HepG2 (cell line): ENCODE results near the gene FN1. TPM values are rescaled to one million over a fixed set of nuclear protein-coding genes. Genes with fewer than 3 reads are reported as not detected.

ENCODE experiments used
- ARNT ChIP-seq: fragments of 450-650 bp; IDR thresholded peaks from 2 replicates; pipeline ENCODE4 v1.6.1; 2017
- BRCA1 ChIP-seq: sonication (generic); formaldehyde crosslinking; IDR thresholded peaks from 2 replicates; pipeline ENCODE4 v1.4.0; 2020; ENCODE audit warnings: missing genetic modification reagents
- CBX5 ChIP-seq: sonication (generic); formaldehyde crosslinking; IDR thresholded peaks from 2 replicates; pipeline ENCODE4 v1.4.0; 2020; ENCODE audit warnings: missing genetic modification reagents, borderline replicate concordance
- FOXK1 ChIP-seq: sonication (generic); formaldehyde crosslinking; IDR thresholded peaks from 2 replicates; pipeline ENCODE4 v1.4.0; 2020; ENCODE audit warnings: low read depth, missing genetic modification reagents, borderline replicate concordance
- KAT2B ChIP-seq: fragments of 150-350 bp; IDR thresholded peaks from 2 replicates; pipeline ENCODE4 v1.6.1; 2014; ENCODE audit warnings: low read depth, low read length, borderline replicate concordance
- PAXIP1 ChIP-seq: sonication (generic); formaldehyde crosslinking; conservative IDR thresholded peaks from 2 replicates; pipeline ENCODE4 v1.4.0; 2020; ENCODE audit warnings: mild to moderate bottlenecking, missing genetic modification reagents, moderate library complexity
- POLR2AphosphoS2 ChIP-seq: IDR thresholded peaks from 2 replicates; pipeline ENCODE4 v1.6.1; 2011; ENCODE audit warnings: low read depth, low read length, improper control_type of control experiment
- RBFOX2 ChIP-seq: fragments of 200-400 bp; formaldehyde crosslinking; IDR thresholded peaks from 2 replicates; pipeline ENCODE4 v1.6.1; 2017; ENCODE audit warnings: low read depth, mild to moderate bottlenecking, low read length
- SRF ChIP-seq: IDR thresholded peaks from 2 replicates; pipeline ENCODE4 v1.6.1; 2011; ENCODE audit warnings: mild to moderate bottlenecking, low read depth, low read length, moderate library complexity
- ZFAT ChIP-seq: sonication (generic); formaldehyde crosslinking; conservative IDR thresholded peaks from 2 replicates; pipeline ENCODE4 v1.8.1; 2023; ENCODE audit warnings: missing genetic modification reagents, inconsistent platforms
- ZMYM2 ChIP-seq: sonication (generic); formaldehyde crosslinking; IDR thresholded peaks from 2 replicates; pipeline ENCODE4 v1.8.0; 2022; ENCODE audit warnings: mild to moderate bottlenecking, missing genetic modification reagents
- ZNF142 ChIP-seq: sonication (generic); formaldehyde crosslinking; IDR thresholded peaks from 2 replicates; pipeline ENCODE4 v1.4.0; 2020; ENCODE audit warnings: missing genetic modification reagents
- ZNF350 ChIP-seq: sonication (generic); formaldehyde crosslinking; IDR thresholded peaks from 2 replicates; pipeline ENCODE4 v1.4.0; 2020; ENCODE audit warnings: mild to moderate bottlenecking, low read depth, missing genetic modification reagents, borderline replicate concordance
- ZNF530 ChIP-seq: sonication (generic); formaldehyde crosslinking; IDR thresholded peaks from 2 replicates; pipeline ENCODE4 v1.5.0; 2020; ENCODE audit warnings: low read depth, mild to moderate bottlenecking, missing genetic modification reagents
- ZNF607 ChIP-seq: sonication (generic); formaldehyde crosslinking; IDR thresholded peaks from 2 replicates; pipeline ENCODE4 v1.5.1; 2020; ENCODE audit warnings: missing genetic modification reagents, mild to moderate bottlenecking, borderline replicate concordance
- polyA plus RNA-seq, 8 experiments: library from polyadenylated mRNA; depleted of rRNA in 3 of 8; stranded (reverse) in 7 of 8; unstranded in 1 of 8; fragments of >200 nt; fragmentation: Illumina TruSeq in 4 of 8; extraction: Trizol in 4 of 8; gene quantifications; 2 replicates each; pipeline versions ENCODE4 v1.2.1 to v1.2.3, GENCODE V29; 2011 to 2016; ENCODE audit warnings: low read depth in 4 of 8, missing spikeins in 1 of 8, mixed read lengths in 1 of 8; ENCODE audit not compliant: insufficient read depth in 1 of 8
- total RNA-seq, 5 experiments: library from RNA; depleted of rRNA; stranded (reverse); fragments of >200 nt; fragmentation: Illumina TruSeq; extraction: Trizol; gene quantifications; 2 replicates each; pipeline ENCODE4 v1.2.3, GENCODE V29; 2016; ENCODE audit warnings: low read depth in 1 of 5
- TF ChIP-seq, protein P1 (sequence below): IDR thresholded peaks from 2 replicates; pipeline ENCODE4 v1.6.1; 2016; ENCODE audit warnings: missing biosample characterization, missing genetic modification reagents, low read depth
- TF ChIP-seq, protein P2 (sequence below): sonication (generic); formaldehyde crosslinking; IDR thresholded peaks from 2 replicates; pipeline ENCODE4 v1.4.0; 2020; ENCODE audit warnings: missing genetic modification reagents
- TF ChIP-seq, protein P3 (sequence below): sonication (generic); formaldehyde crosslinking; IDR thresholded peaks from 2 replicates; pipeline ENCODE4 v1.8.0; 2022; ENCODE audit warnings: missing genetic modification reagents, low read depth, mild to moderate bottlenecking, borderline replicate concordance

Gene FN1
- total and polyA plus RNA-seq, 2 of the 13 experiments (the other 11 are each of a cell fraction or from before 2014, with no cell fraction given), result 1,847 to 6,471 TPM

DNA sequence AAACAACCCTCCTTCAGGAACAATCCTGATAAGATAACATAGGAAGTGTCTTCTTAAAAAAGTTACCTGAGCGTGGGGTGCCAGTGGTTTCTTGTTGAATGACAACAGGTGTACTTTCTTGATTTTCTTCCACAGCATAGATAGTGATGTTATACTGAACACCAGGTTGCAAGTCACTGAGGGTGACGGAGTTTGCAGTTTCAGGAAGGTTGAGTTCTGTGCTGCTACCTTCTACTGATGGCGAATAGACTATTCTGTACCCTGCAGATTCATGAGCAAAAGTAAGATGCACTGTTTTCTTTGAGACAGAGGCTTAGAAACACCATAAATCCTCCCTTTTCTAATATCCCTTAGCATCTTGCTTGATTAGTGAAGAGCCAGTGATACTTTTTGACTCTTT, 28.8 kb downstream of the FN1 start (continued):
- peak; percentile 82; the same call in 1 of the 2 replicates for TF ChIP-seq POLR2AphosphoS2
- TF ChIP-seq KAT2B, result no peak
- TF ChIP-seq, protein P1, sequence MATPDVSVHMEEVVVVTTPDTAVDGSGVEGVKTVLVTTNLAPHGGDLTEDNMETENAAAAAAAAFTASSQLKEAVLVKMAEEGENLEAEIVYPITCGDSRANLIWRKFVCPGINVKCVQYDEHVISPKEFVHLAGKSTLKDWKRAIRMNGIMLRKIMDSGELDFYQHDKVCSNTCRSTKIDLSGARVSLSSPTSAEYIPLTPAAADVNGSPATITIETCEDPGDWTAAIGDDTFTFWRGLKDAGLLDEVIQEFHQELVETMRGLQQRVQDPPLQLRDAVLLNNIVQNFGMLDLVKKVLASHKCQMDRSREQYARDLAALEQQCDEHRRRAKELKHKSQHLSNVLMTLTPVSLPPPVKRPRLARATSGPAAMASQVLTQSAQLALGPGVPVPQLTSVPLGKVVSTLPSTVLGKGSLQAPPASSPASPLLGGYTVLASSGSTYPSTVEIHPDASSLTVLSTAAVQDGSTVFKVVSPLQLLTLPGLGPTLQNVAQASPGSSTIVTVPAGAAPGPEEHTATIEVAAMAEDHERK (CRISPR knock-in tag), result no peak
- no peak for TF ChIP-seq ZNF350 (CRISPR knock-in tag)
- no peak for TF ChIP-seq PAXIP1 (CRISPR knock-in tag)
- no peak for TF ChIP-seq ZMYM2
- TF ChIP-seq CBX5, result no peak
- no peak for TF ChIP-seq FOXK1 (CRISPR knock-in tag)
- no peak for TF ChIP-seq ZNF142 (CRISPR knock-in tag)
- peak; percentile 64 for TF ChIP-seq RBFOX2
- TF ChIP-seq, protein P2, sequence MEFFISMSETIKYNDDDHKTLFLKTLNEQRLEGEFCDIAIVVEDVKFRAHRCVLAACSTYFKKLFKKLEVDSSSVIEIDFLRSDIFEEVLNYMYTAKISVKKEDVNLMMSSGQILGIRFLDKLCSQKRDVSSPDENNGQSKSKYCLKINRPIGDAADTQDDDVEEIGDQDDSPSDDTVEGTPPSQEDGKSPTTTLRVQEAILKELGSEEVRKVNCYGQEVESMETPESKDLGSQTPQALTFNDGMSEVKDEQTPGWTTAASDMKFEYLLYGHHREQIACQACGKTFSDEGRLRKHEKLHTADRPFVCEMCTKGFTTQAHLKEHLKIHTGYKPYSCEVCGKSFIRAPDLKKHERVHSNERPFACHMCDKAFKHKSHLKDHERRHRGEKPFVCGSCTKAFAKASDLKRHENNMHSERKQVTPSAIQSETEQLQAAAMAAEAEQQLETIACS (CRISPR knock-in tag), result no peak
- no peak for TF ChIP-seq ZNF530 (CRISPR knock-in tag)
- TF ChIP-seq BRCA1 (CRISPR knock-in tag), result 0 out of 2 replicates have a peak, but pooled peaks have one; percentile 8
- TF ChIP-seq SRF, result no peak
- no peak for TF ChIP-seq ARNT
- TF ChIP-seq ZFAT, result no peak
- TF ChIP-seq, protein P3, sequence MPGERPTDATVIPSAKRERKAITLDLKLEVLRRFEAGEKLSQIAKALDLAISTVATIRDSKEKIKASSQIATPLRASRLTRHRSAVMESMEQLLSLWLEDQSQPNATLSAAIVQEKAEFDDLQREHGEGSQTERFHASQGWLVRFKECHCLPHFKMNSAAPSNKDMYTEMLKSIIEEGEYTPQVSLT (CRISPR knock-in tag), result no peak
- no peak for TF ChIP-seq ZNF607 (CRISPR knock-in tag)
